Right cardiac atrium (tissue), 5 donors: ENCODE measurements around the gene DCLRE1B. TPM values are rescaled to one million over a fixed set of nuclear protein-coding genes. Genes with fewer than 3 reads are reported as not detected.

Experiments
- ATAC-seq, 2 donors: fragments of 200-7000 bp; cut with Tn5 transposase; one replicate each; pipeline versions ENCODE4 v1.8.0 to v1.9.1; 2020; ENCODE audit warnings: moderate library complexity in 2 of 2, mild to moderate bottlenecking in 1 of 2
- DNase-seq, 3 donors: peaks; one replicate each; pipeline ENCODE4 v3.0.0-alpha.2; 2020
- H3K27ac ChIP-seq: one replicate; pipeline ENCODE4 v1.5.1; 2013; ENCODE audit warnings: mild to moderate bottlenecking, low read length, control low read depth, moderate library complexity
- H3K27me3 ChIP-seq: one replicate; pipeline ENCODE4 v1.6.1; 2013; ENCODE audit not compliant: control insufficient read depth, insufficient read depth
- H3K4me1 ChIP-seq: one replicate; pipeline ENCODE4 v1.6.1; 2013; ENCODE audit warnings: low read length; ENCODE audit not compliant: control insufficient read depth, insufficient read depth
- H3K4me3 ChIP-seq: one replicate; pipeline ENCODE4 v1.5.1; 2013; ENCODE audit warnings: low read length, control low read depth
- H3K9me3 ChIP-seq: one replicate; pipeline ENCODE4 v1.6.1; 2013; ENCODE audit warnings: low read length; ENCODE audit not compliant: control insufficient read depth
- WGBS: extraction: QIAGEN DNeasy Blood & Tissue Kit; methylation state at CpG from one replicate; pipeline ENCODE4 v1.1.7; 2013; 5-methylcytosine and 5-hydroxymethylcytosine counted together
- intact Hi-C, 4 donors: fragments of 100-400 bp; cut with DNase I; formaldehyde crosslinking; loops; one replicate each; pipeline versions ENCODE4 v1.11.0 to v1.14.0; 2022 to 2023
- long read RNA-seq, 4 donors: library from polyadenylated mRNA; unstranded; transcript quantifications; one replicate each; pipeline ENCODE4 v2.0.0, GENCODE V29; 2020 to 2021
- polyA plus RNA-seq: library from polyadenylated mRNA; stranded (reverse); fragments of 200-250 nt; gene quantifications from one replicate; pipeline ENCODE4 v1.2.3, GENCODE V29; 2013
- total RNA-seq, 4 donors: library from RNA; stranded (reverse); fragmentation: NEBNext Ultra II Directional; extraction: Animal tissue kit (Norgen Biotek cat#: 25700); gene quantifications; one replicate each; pipeline ENCODE4 v1.2.1, GENCODE V29; 2021
- donor health status: healthy with polysubstance abuse.
- donor health status: DM: no; HTN: yes; CAD: no.
- donor health status: DM: no; HTN: no; CAD: no.
- donor health status: DM: no; HTN: yes; CAD: no; lungs with severe emphysema.
- donor health status: DM: yes; HTN: yes; CAD: no.

DCLRE1B gene
- total RNA-seq (1 to 10 TPM; 2.3 to 3.4 (median 2.6) TPM), polyA plus RNA-seq (0.97 TPM)
- long read RNA-seq, donor 1, transcript DCLRE1B-201 (4 exons, 3,940 nt) = major isoform, 5 of 5 reads
- long read RNA-seq, donor 1, partial matches to known transcripts = 0 of 5 reads
- long read RNA-seq, donor 1, other reads (novel, unspliced or antisense) = 0 of 5 reads
- long read RNA-seq, donor 2, partial matches to known transcripts = 0 of 1 reads
- long read RNA-seq, donor 2, other reads (novel, unspliced or antisense) = 0 of 1 reads
- long read RNA-seq, donor 3, transcript DCLRE1B-201 (4 exons, 3,940 nt) = major isoform, 10 of 14 reads
- long read RNA-seq, donor 3, partial matches to known transcripts = 0 of 14 reads
- long read RNA-seq, donor 3, other reads (novel, unspliced or antisense) = 1 of 14 reads
- long read RNA-seq, donor 4, partial matches to known transcripts = 0 of 1 reads
- long read RNA-seq, donor 4, other reads (novel, unspliced or antisense) = 0 of 1 reads

DNA sequence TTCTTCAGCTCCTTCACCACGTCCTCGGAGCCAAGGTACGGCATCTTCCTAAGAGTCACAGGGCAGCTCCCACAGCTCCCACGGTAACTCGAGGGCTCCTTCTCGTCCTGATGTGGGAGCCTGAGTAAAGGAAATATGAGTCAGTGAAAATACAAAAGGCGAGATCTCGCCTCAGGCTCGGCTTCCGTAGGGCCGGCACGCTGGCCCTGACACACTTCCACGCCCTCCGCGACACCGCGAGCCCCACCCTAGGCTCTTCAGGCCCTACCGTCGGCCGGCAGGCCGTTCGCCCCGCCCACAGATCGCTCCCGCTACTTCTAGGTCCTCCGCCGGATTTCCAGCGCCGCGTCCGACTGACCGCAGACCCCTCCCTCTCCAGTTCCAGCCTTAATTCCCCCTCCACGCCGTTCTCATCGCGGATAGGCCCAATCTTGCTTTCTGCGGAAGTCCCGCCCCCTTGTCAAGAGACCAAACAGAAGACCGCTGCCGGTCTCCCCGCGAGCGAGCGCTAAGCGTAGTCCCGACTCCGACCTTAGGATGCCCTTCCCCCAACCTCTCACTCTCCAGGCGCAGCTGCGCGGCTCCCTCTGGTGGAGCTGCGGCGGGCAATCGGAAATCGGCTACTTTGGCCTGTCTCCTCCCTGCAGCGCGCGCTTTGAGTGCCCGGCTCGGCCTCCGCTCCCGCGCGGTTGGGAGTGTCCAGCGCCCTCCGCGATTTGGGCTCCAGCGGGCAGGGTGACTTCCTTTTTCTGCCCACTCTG, at the start of gene DCLRE1B, which contains the start of gene AP4B1:
Gene DCLRE1B (plus strand): TSS at position 653 of the 761 bp plus-strand sequence. CDS start 261 bp downstream, outside the sequence.
Gene AP4B1 (minus strand): TSS at position 126 of the 761 bp plus-strand sequence. CDS start 82 bp downstream, at position 44.
- under 1% methylated on average over 67 of the region's 67 CpGs for WGBS
- ATAC-seq (peak; percentile 98 to 99), DNase-seq (peak; percentile 100)
- Histone ChIP-seq H3K4me1 (no peaks in the 10 kb centered on the region), H3K27me3 (no peaks in the 10 kb centered on the region), H3K9me3 (no peaks in the 10 kb centered on the region), H3K27ac (peak within 1 kb of the TSS; percentile 87), H3K4me3 (peak within 1 kb of the TSS; percentile 53)
- intact Hi-C loops = loop anchor here in 2 of 4 donors (2.0 to 10.0 kb wide), 3 partner anchors 24 to 70 kb away; partner anchors contain the start of gene HIPK1 (in 1 of the 2)

DNA sequence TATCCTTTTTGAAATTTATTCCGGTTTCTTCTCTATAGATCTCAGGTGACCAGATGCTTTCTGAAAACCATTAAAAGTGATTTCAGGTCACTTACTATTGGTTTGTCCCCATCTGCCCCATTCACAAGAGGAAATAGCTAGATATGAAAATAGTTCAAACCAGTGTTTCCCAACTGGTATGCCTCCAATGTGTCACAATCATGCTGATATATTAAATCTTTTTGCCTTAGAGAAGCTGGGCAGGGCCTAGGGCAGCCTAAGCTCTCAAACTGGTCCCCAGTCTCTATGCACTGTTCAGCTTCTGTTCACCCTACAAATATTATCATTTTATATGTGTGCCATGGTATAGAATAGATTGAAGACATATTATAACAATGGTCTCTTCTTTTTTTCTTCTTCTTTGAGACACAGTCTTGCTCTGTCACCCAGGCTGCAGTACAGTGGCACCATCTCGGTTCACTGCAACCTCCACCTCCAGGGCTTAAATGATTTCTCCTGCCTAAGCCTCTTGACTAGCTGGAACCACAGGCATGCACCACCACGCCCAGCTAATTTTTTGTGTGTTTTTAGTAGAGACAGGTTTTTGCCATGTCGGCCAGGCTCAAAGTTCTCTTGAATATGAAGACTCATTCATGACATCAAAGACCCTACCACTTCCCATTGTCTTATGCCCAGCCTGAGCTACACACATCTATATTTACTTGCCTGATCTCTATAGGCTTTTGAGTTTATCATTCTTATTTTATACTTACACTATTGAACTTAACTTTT, 49.3 kb upstream of the DCLRE1B start:
- peaks cover 1% of the 10 kb centered on the region for H3K4me1 ChIP-seq
- ATAC-seq (no peak), DNase-seq (no peak)
- H3K4me3 ChIP-seq = no peak overlapping the region
- WGBS = 95% methylated on average over 4 of the region's 4 CpGs
- intact Hi-C loops = no loop called here
- H3K27me3 ChIP-seq = no peaks in the 10 kb centered on the region
- H3K9me3 ChIP-seq = no peaks in the 10 kb centered on the region
- no peak overlapping the region for H3K27ac ChIP-seq

DNA sequence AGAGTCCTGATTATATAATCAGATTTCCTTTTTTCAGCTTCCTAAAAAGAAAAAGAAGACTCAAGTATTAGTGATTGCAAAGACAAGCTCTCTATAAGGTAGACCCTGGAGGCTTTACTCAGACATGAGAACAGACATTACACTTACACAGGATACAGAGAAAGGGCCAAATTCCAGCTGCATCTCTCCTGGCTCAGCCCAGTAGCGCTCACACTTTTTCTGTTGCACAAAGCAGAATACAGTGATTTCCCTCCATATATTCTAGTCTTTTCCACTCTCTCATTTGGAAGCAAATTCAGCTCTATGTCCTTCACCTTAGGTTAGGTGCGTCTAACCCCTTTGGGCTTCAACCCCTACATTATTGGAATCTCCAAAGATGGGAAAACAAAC, 48.7 kb upstream of the DCLRE1B start:
- Histone ChIP-seq H3K27me3 (no peaks in the 10 kb centered on the region), H3K9me3 (no peaks in the 10 kb centered on the region), H3K27ac (no peak overlapping the region), H3K4me1 (peaks cover 1% of the 10 kb centered on the region), H3K4me3 (no peak overlapping the region)
- intact Hi-C loops = no loop called here
- ATAC-seq = no peak
- WGBS = 92% methylated on average over 2 of the region's 2 CpGs
- no peak for DNase-seq

DNA sequence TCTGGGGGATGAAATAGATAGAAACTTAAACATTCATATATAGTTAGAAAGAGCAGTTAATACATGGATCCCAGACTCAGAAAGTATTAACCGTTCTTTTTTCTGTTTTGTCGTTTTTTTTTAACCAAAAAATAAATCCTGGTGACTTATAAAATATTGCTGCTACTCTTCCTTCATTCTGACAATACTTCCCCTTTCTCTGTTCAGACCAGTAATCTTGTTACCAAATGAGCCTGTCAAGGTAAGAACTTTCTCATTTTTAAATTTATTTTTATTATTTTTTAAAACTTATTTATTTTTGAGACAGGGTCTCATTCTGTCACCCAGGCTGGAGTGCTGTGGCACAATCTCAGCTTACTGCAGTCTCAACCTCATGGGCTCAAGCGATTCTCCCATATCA, 47.4 kb upstream of the DCLRE1B start:
- intact Hi-C loops = no loop called here
- no peaks in the 10 kb centered on the region for H3K27me3 ChIP-seq
- H3K4me1 ChIP-seq = peaks cover 1% of the 10 kb centered on the region
- ATAC-seq (no peak), DNase-seq (no peak)
- no peak overlapping the region for H3K27ac ChIP-seq
- no peaks in the 10 kb centered on the region for H3K9me3 ChIP-seq
- no peak overlapping the region for H3K4me3 ChIP-seq
- 75% methylated on average over 3 of the region's 3 CpGs for WGBS

DNA sequence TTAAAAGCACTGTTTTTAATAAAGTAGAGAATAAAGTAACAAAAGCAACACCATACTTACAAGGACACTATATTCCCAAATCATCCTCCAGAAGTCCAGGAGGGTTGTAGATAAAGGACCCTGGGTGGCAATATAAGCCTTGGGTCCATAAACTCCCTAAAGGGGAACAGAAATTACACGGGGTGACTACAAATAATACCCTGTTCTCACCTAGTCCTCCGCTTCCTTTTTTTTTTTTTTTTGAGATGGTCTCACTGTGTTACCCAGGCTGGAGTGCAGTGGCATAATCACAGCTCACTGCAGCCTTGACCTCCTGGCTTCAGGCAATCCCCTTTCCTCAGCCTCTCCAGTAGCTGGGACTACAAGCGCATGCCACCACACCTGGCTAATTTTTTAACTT, 46.7 kb upstream of the DCLRE1B start:
- WGBS = 83% methylated on average over 3 of the region's 3 CpGs
- no peaks in the 10 kb centered on the region for H3K27me3 ChIP-seq
- intact Hi-C loops = no loop called here
- no peak overlapping the region for H3K4me3 ChIP-seq
- ATAC-seq (no peak), DNase-seq (no peak)
- H3K4me1 ChIP-seq = peaks cover 1% of the 10 kb centered on the region
- no peaks in the 10 kb centered on the region for H3K9me3 ChIP-seq
- H3K27ac ChIP-seq = no peak overlapping the region

DNA sequence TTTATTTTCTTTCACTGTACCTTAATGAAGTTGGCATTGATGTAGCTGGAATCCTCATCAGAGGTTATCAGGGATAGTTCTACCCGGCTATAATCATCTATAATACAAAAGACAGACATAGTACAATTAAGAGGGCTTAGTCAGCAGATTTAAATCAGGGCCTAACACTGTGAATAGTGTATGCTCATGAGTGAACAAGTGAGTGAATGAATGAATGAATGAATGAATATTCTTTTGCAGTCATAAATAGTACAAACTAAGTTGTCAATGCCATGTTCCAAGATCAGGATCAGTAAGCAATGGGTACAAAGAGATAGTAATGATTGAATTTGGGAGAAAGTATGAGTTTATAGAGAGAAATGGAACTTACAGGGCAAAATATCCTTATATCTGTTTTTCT, 46.1 kb upstream of the DCLRE1B start:
- DNase-seq (no peak), ATAC-seq (no peak)
- Histone ChIP-seq H3K27ac (no peak overlapping the region), H3K27me3 (no peaks in the 10 kb centered on the region), H3K4me3 (no peak overlapping the region), H3K9me3 (no peaks in the 10 kb centered on the region), H3K4me1 (peaks cover 1% of the 10 kb centered on the region)
- intact Hi-C loops = no loop called here
- 84% methylated on average over 1 of the region's 1 CpG for WGBS

DNA sequence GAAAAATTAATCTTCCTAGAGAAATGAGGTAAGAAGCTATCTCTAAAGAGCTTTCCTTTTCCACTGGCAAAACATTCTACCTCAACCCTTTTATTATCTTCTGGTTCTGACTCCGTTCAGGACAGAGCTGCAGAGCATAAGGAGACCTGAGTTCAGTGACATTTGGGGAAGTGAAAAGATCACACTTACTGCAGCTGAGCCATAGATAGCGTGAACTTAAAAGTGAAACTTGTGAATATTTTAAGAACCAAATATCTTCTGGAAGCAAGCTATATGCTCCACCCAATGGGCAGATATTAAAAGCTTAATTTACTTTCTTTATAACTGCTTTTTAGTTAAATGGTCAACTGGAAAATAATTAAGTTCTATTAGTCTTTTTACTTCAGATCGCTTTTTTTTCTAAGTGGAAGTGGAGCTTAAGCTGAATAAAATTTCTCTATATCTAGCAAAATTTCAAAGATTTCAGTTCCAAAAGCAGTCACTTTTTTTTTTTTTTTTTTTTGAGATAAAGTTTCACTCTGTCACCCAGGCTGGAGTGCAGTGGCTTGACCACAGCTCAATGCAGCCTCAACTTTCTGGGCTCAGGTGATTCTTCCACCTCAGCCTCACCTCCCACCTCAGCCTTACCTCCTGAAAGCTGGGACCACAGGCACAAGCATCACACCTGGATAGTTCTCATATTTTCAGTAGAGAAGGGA, 45.5 kb upstream of the DCLRE1B start:
- no peak overlapping the region for H3K4me3 ChIP-seq
- H3K27me3 ChIP-seq = no peaks in the 10 kb centered on the region
- peaks cover 1% of the 10 kb centered on the region for H3K4me1 ChIP-seq
- intact Hi-C loops = no loop called here
- 38% methylated on average over 3 of the region's 3 CpGs for WGBS
- no peaks in the 10 kb centered on the region for H3K9me3 ChIP-seq
- ATAC-seq (no peak), DNase-seq (no peak)
- no peak overlapping the region for H3K27ac ChIP-seq

DNA sequence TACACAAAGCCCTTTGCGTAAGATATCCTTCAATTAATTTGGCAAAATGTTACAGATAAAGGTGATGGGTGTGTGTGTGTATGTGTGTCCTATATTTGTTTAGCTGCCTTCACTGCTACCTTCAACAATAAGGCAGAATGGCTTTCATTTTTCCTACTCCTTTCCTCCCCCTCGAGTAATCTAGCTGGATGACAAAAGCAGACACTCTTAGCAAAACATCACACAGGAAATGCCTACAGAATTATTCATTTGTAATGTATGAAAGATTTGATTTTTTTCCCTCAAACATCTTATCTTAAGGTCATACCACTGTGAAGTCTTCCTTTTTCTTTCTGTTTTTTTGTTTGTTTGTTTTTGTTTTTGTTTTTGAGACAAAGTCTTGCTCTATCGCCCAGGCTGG, 44.2 kb upstream of the DCLRE1B start:
- H3K27ac ChIP-seq = no peak overlapping the region
- no peak overlapping the region for H3K4me3 ChIP-seq
- 60% methylated on average over 3 of the region's 3 CpGs for WGBS
- no peaks in the 10 kb centered on the region for H3K27me3 ChIP-seq
- ATAC-seq = no peak
- DNase-seq = no peak
- H3K9me3 ChIP-seq = no peaks in the 10 kb centered on the region
- H3K4me1 ChIP-seq = peaks cover 1% of the 10 kb centered on the region
- intact Hi-C loops = no loop called here

DNA sequence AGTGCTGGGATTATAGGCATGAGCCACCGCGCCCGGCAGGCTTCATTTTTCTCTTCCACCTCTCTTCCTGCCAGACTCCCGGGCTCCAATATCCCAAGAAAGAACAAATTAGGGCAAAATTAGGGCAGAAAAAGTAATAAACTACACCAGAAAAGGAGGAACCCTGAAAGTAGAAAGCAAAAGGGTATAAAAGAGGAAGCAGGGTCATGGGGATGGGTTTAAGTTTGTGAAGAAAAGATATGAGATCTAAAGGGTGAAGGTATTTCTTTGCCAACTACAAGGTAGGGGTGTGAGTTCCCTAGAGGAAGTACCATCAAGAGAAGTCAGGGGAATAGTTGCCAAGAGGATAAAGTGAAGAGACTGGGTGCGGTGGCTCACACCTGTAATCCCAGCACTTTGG, 43.5 kb upstream of the DCLRE1B start:
- H3K4me1 ChIP-seq = peaks cover 1% of the 10 kb centered on the region
- no peak for ATAC-seq
- no peaks in the 10 kb centered on the region for H3K9me3 ChIP-seq
- DNase-seq = no peak
- H3K27ac ChIP-seq = no peak overlapping the region
- H3K27me3 ChIP-seq = no peaks in the 10 kb centered on the region
- intact Hi-C loops = no loop called here
- 91% methylated on average over 5 of the region's 5 CpGs for WGBS
- H3K4me3 ChIP-seq = no peak overlapping the region

DNA sequence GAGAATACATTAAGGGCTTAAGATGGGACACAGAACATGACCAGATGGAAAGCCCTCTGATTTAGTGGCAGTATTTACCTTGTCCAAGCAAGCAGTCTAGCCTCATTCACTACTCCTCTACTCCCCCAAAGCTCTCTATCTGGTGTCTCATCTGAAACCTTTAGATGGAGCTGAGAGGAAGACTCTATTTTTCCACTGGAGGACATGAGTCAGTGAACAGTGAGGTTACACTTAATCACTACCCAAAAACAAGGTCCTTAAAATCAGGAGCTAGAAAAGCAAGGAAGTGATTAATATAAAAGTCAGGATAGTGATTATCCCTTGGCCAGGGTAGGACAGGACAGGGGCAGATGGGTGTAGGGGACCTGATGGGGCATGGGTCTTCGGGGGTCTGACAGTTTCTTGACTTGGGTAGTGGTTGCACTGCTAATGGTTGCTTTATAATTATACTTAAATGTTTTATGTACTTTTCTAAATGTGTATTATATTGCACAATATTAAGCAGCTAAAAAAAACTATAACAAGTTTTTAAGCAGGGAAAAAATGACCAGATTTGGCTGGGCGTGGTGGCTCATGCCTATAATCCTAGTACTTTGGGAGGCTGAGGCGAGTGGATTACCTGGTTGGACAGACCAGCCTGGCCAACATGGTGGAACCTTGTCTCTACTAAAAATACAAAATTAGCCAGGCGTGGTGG, 36.6 kb upstream of the DCLRE1B start:
- no peaks in the 10 kb centered on the region for H3K27me3 ChIP-seq
- H3K27ac ChIP-seq = no peak overlapping the region
- H3K4me3 ChIP-seq = no peak overlapping the region
- WGBS = 93% methylated on average over 4 of the region's 4 CpGs
- ATAC-seq (no peak), DNase-seq (no peak)
- no peaks in the 10 kb centered on the region for H3K9me3 ChIP-seq
- no peaks in the 10 kb centered on the region for H3K4me1 ChIP-seq
- intact Hi-C loops = no loop called here
